ENCODE results near the gene ADAMTS17. TPM values are rescaled to one million over a fixed set of nuclear protein-coding genes. Genes with fewer than 3 reads are reported as not detected.

Gene ADAMTS17
- total and polyA plus RNA-seq, 2 experiments from 2014 or later = 3.7 to 4.4 TPM

GRCh38 chr15:100042558-100042957 lies 299.2 kb downstream of the ADAMTS17 start:
- Histone ChIP-seq H3K4me1 (ENCODE audit: insufficient read depth) (no peaks in the 10 kb centered on the region), H3K36me3 (replicated peaks; ENCODE audit: insufficient read depth, low read depth) (no peaks in the 10 kb centered on the region), H3K4me2 (no peak overlapping the region), H3K27ac (no peak overlapping the region), H3K27me3 (no peaks in the 10 kb centered on the region), H3K4me3 (no peak overlapping the region), H3K9me3 (ENCODE audit: low read depth) (no peaks in the 10 kb centered on the region), H3K9me2 (replicated peaks; ENCODE audit: insufficient read depth) (no peaks in the 10 kb centered on the region), H4K20me1 (ENCODE audit: insufficient read depth, poor library complexity, severe bottlenecking) (no peaks in the 10 kb centered on the region), H2AFZ (no peak overlapping the region), H3K79me2 (no peaks in the 10 kb centered on the region)
- no peak for DNase-seq (ENCODE audit: low spot score)
- 88% methylated on average over 5 of the region's 5 CpGs for WGBS (ENCODE audit: low lambda C conversion rate, missing lambda C conversion rate)
- TF ChIP-seq CTCF (IDR thresholded peaks at IDR 0.05; ENCODE audit: poor library complexity) (no peak), EZH2 (IDR thresholded peaks at IDR 0.05; ENCODE audit: borderline replicate concordance) (no peak), EZH2phosphoT487 (IDR thresholded peaks at IDR 0.05; ENCODE audit: low read depth, severe bottlenecking, unreplicated experiment) (no peak)

GRCh38 chr15:100041127-100041828 lies 300.5 kb downstream of the ADAMTS17 start:
- H4K20me1 ChIP-seq (ENCODE audit: insufficient read depth, poor library complexity, severe bottlenecking) = no peaks in the 10 kb centered on the region
- TF ChIP-seq EZH2phosphoT487 (IDR thresholded peaks at IDR 0.05; ENCODE audit: low read depth, severe bottlenecking, unreplicated experiment) (no peak), EZH2 (IDR thresholded peaks at IDR 0.05; ENCODE audit: borderline replicate concordance) (no peak), CTCF (IDR thresholded peaks at IDR 0.05; ENCODE audit: poor library complexity) (no peak)
- no peak overlapping the region for H3K4me2 ChIP-seq
- no peaks in the 10 kb centered on the region for H3K79me2 ChIP-seq
- H3K4me3 ChIP-seq = no peak overlapping the region
- WGBS (ENCODE audit: low lambda C conversion rate, missing lambda C conversion rate) = 97% methylated on average over 6 of the region's 6 CpGs
- H3K4me1 ChIP-seq (ENCODE audit: insufficient read depth) = no peaks in the 10 kb centered on the region
- no peak for DNase-seq (ENCODE audit: low spot score)
- no peaks in the 10 kb centered on the region for H3K36me3 ChIP-seq (replicated peaks; ENCODE audit: insufficient read depth, low read depth)
- H3K27me3 ChIP-seq = no peaks in the 10 kb centered on the region
- no peaks in the 10 kb centered on the region for H3K9me2 ChIP-seq (replicated peaks; ENCODE audit: insufficient read depth)
- no peaks in the 10 kb centered on the region for H3K9me3 ChIP-seq (ENCODE audit: low read depth)
- no peak overlapping the region for H3K27ac ChIP-seq
- no peak overlapping the region for H2AFZ ChIP-seq

- Histone ChIP-seq H3K79me2 (no peaks in the 10 kb centered on the region), H3K4me3 (no peak overlapping the region), H2AFZ (no peak overlapping the region), H3K4me2 (no peak overlapping the region), H3K4me1 (ENCODE audit: insufficient read depth) (no peaks in the 10 kb centered on the region), H4K20me1 (ENCODE audit: insufficient read depth, poor library complexity, severe bottlenecking) (no peaks in the 10 kb centered on the region), H3K27me3 (no peaks in the 10 kb centered on the region), H3K9me3 (ENCODE audit: low read depth) (no peaks in the 10 kb centered on the region), H3K9me2 (replicated peaks; ENCODE audit: insufficient read depth) (no peaks in the 10 kb centered on the region), H3K27ac (no peak overlapping the region), H3K36me3 (replicated peaks; ENCODE audit: insufficient read depth, low read depth) (no peaks in the 10 kb centered on the region)
- TF ChIP-seq CTCF (IDR thresholded peaks at IDR 0.05; ENCODE audit: poor library complexity) (no peak), EZH2 (IDR thresholded peaks at IDR 0.05; ENCODE audit: borderline replicate concordance) (no peak), EZH2phosphoT487 (IDR thresholded peaks at IDR 0.05; ENCODE audit: low read depth, severe bottlenecking, unreplicated experiment) (no peak)
- no peak for DNase-seq (ENCODE audit: low spot score)
- WGBS (ENCODE audit: low lambda C conversion rate, missing lambda C conversion rate) = 86% methylated on average over 5 of the region's 5 CpGs
Observed at GRCh38 chr15:100039994-100040393, 301.8 kb downstream of the ADAMTS17 start.

All from hepatocyte (in vitro differentiated cells).